GM08714 (cell line): ENCODE data around the gene SNN.

Source experiments
- H3K4me3 ChIP-seq: fragments of 200-500 bp; sonication (Bioruptor generic); 2 replicates; pipeline ENCODE4 v1.5.1; 2014; ENCODE audit warnings: mild to moderate bottlenecking, low read length, inconsistent platforms
- ZNF274 ChIP-seq: IDR thresholded peaks from 2 replicates; pipeline ENCODE4 v1.6.1; 2012; ENCODE audit warnings: mild to moderate bottlenecking, low read depth, low read length

The SNN gene

GRCh38 chr16:11727796-11728543, 59.7 kb downstream of the SNN start:
- H3K4me3 ChIP-seq = no peak overlapping the region
- no peak for TF ChIP-seq ZNF274
